PC-9 (cell line): ENCODE data around the gene GABRA4. TPM values are rescaled to one million over a fixed set of nuclear protein-coding genes. Genes with fewer than 3 reads are reported as not detected.

Experiments
- BruUV-seq: library from RNA; stranded (reverse); fragments of 400-500 nt; replicated peaks from 2 replicates; lab custom pipeline; 2021; lab: Mats Ljungman, UMichigan
- CTCF ChIA-PET: fragments of 300-600 bp; sonication (Branson Sonifier 250); formaldehyde crosslinking; loops from one replicate; lab custom pipeline; 2022; ENCODE audit warnings: antibody characterized with exemption; lab: Charles Lee
- POLR2A ChIA-PET: fragments of 300-600 bp; sonication (Branson Sonifier 250); formaldehyde crosslinking; loops from one replicate; lab custom pipeline; 2022; ENCODE audit warnings: antibody characterized with exemption; ENCODE audit not compliant: unreplicated experiment; lab: Charles Lee
- DNase-seq, 2 experiments: peaks; one replicate each; pipeline versions ENCODE4 v3.0.0 to v3.0.0-alpha.2; 2015 to 2022; ENCODE audit warnings: mixed read lengths in 1 of 2
- H2AFZ ChIP-seq: fragments of 200-600 bp; sonication (generic); 2 replicates; pipeline ENCODE4 v1.8.1; 2017; ENCODE audit warnings: antibody characterized with exemption
- H3F3A ChIP-seq: fragments of 200-600 bp; sonication (generic); 2 replicates; pipeline ENCODE4 v1.8.1; 2017; ENCODE audit warnings: antibody characterized with exemption, mild to moderate bottlenecking, low read depth; ENCODE audit not compliant: insufficient read depth
- H3K27ac ChIP-seq: fragments of 200-600 bp; sonication (generic); 2 replicates; pipeline ENCODE4 v1.6.1; 2016; ENCODE audit warnings: mixed run types
- H3K27me3 ChIP-seq: fragments of 200-600 bp; sonication (generic); 2 replicates; pipeline ENCODE4 v1.6.1; 2016; ENCODE audit warnings: low read depth, mixed run types; ENCODE audit not compliant: insufficient read depth
- H3K36me3 ChIP-seq: fragments of 200-600 bp; sonication (generic); 2 replicates; pipeline ENCODE4 v1.6.1; 2016; ENCODE audit warnings: low read depth, mixed run types
- H3K4me1 ChIP-seq: fragments of 200-600 bp; sonication (generic); replicated peaks from 2 replicates; pipeline ENCODE4 v1.6.1; 2016; ENCODE audit warnings: mixed run types; ENCODE audit not compliant: insufficient read depth
- H3K4me2 ChIP-seq: fragments of 200-600 bp; sonication (generic); 2 replicates; pipeline ENCODE4 v1.6.1; 2017; ENCODE audit warnings: mixed run types
- H3K4me3 ChIP-seq: fragments of 200-600 bp; sonication (generic); 2 replicates; pipeline ENCODE4 v1.6.1; 2016; ENCODE audit warnings: mixed run types
- H3K79me2 ChIP-seq: fragments of 200-600 bp; sonication (generic); 2 replicates; pipeline ENCODE4 v1.6.1; 2017; ENCODE audit warnings: low read depth, mixed run types
- H3K9me2 ChIP-seq: fragments of 200-600 bp; sonication (generic); 2 replicates; pipeline ENCODE4 v1.8.1; 2017; ENCODE audit warnings: mild to moderate bottlenecking; ENCODE audit not compliant: insufficient read depth
- H3K9me3 ChIP-seq: fragments of 200-600 bp; sonication (generic); 2 replicates; pipeline ENCODE4 v1.8.1; 2016; ENCODE audit warnings: low read depth; ENCODE audit not compliant: insufficient read depth
- H4K20me1 ChIP-seq: fragments of 200-600 bp; sonication (generic); 2 replicates; pipeline ENCODE4 v1.8.1; 2017; ENCODE audit not compliant: insufficient read depth
- CTCF ChIP-seq: fragments of 200-600 bp; sonication (generic); conservative IDR thresholded peaks from 2 replicates; pipeline ENCODE4 v1.6.1; 2017; ENCODE audit warnings: mixed run types, antibody characterized with exemption, mild to moderate bottlenecking, moderate library complexity
- EZH2 ChIP-seq: fragments of 200-600 bp; sonication (generic); IDR thresholded peaks from 2 replicates; pipeline ENCODE4 v1.8.0; 2017; ENCODE audit warnings: antibody characterized with exemption, low read depth
- intact Hi-C: fragments of 100-400 bp; cut with micrococcal nuclease; formaldehyde crosslinking; loops from one replicate; pipeline ENCODE4 v1.10.0; 2022; ENCODE audit not compliant: unreplicated experiment
- total RNA-seq: library from RNA; stranded (reverse); gene quantifications from 2 replicates; pipeline ENCODE4 v1.2.3, GENCODE V29; 2021

The GABRA4 gene
- total RNA-seq, 1 experiment from 2014 or later, result not detected

- no peaks in the 10 kb centered on the region for H3K9me3 ChIP-seq
- no peak overlapping the region for H2AFZ ChIP-seq
- no peaks in the 10 kb centered on the region for H3K79me2 ChIP-seq
- no peaks in the 10 kb centered on the region for H3K4me1 ChIP-seq
- 0 out of 2 replicates have a peak, but pooled peaks cover 5% of the 10 kb centered on the region for H3K36me3 ChIP-seq
- no peak overlapping the region for H3K4me3 ChIP-seq
- H4K20me1 ChIP-seq, result 0 out of 2 replicates have a peak, but pooled peaks cover 4% of the 10 kb centered on the region
- no peak for DNase-seq
- H3K27ac ChIP-seq, result no peak overlapping the region
- no peak overlapping the region for H3K4me2 ChIP-seq
- TF ChIP-seq CTCF (no peak), EZH2 (no peak)
- intact Hi-C loops, result no loop called here
- no peaks in the 10 kb centered on the region for H3F3A ChIP-seq
- ChIA-PET CTCF (no interaction called here), POLR2A (no interaction called here)
- H3K27me3 ChIP-seq, result no peaks in the 10 kb centered on the region
- no TSS peak for BruUV-seq
- no peaks in the 10 kb centered on the region for H3K9me2 ChIP-seq
These were observed 114.7 kb downstream of the GABRA4 start for GRCh38 chr4:46878641-46879040.

- DNase-seq, result no peak
- no peak overlapping the region for H3K27ac ChIP-seq
- no peaks in the 10 kb centered on the region for H3F3A ChIP-seq
- no peak overlapping the region for H2AFZ ChIP-seq
- no peaks in the 10 kb centered on the region for H3K9me3 ChIP-seq
- H3K4me3 ChIP-seq, result no peak overlapping the region
- no peaks in the 10 kb centered on the region for H3K4me1 ChIP-seq
- 0 out of 2 replicates have a peak, but pooled peaks cover 6% of the 10 kb centered on the region for H3K79me2 ChIP-seq
- no peak for TF ChIP-seq EZH2
- H3K36me3 ChIP-seq, result 0 out of 2 replicates have a peak, but pooled peaks cover 5% of the 10 kb centered on the region
- intact Hi-C loops, result no loop called here
- H3K9me2 ChIP-seq, result no peaks in the 10 kb centered on the region
- POLR2A ChIA-PET, result no interaction called here
- CTCF ChIA-PET, result no interaction called here
- H4K20me1 ChIP-seq, result 0 out of 2 replicates have a peak, but pooled peaks cover 4% of the 10 kb centered on the region
- no peak overlapping the region for H3K4me2 ChIP-seq
- H3K27me3 ChIP-seq, result no peaks in the 10 kb centered on the region
- no TSS peak for BruUV-seq
These were observed 118.6 kb downstream of the GABRA4 start for GRCh38 chr4:46874811-46875210.

- H3K9me3 ChIP-seq, result no peaks in the 10 kb centered on the region
- no peaks in the 10 kb centered on the region for H3F3A ChIP-seq
- no peak overlapping the region for H3K4me3 ChIP-seq
- POLR2A ChIA-PET, result no interaction called here
- H3K4me2 ChIP-seq, result no peak overlapping the region
- intact Hi-C loops, result no loop called here
- 0 out of 2 replicates have a peak, but pooled peaks cover 6% of the 10 kb centered on the region for H3K79me2 ChIP-seq
- no peak for DNase-seq
- TF ChIP-seq EZH2 (no peak), CTCF (no peak)
- 0 out of 2 replicates have a peak, but pooled peaks cover 4% of the 10 kb centered on the region for H4K20me1 ChIP-seq
- H3K27ac ChIP-seq, result no peak overlapping the region
- CTCF ChIA-PET, result no interaction called here
- no TSS peak for BruUV-seq
- H3K36me3 ChIP-seq, result 0 out of 2 replicates have a peak, but pooled peaks cover 5% of the 10 kb centered on the region
- H2AFZ ChIP-seq, result no peak overlapping the region
- H3K4me1 ChIP-seq, result no peaks in the 10 kb centered on the region
- H3K9me2 ChIP-seq, result no peaks in the 10 kb centered on the region
- H3K27me3 ChIP-seq, result no peaks in the 10 kb centered on the region
These were observed 123.0 kb downstream of the GABRA4 start for GRCh38 chr4:46870411-46870810.

Other genes starting within 250 kb of the GABRA4 start
- gene COX7B2, start 84.3 kb downstream of the GABRA4 start, total RNA-seq, result 12.7 and 15.4 TPM in 2 replicates
- gene GABRB1, start 38.0 kb upstream of the GABRA4 start, total RNA-seq, result not detected in 2 replicates